ENCODE measurements around the gene SUMO3.

The SUMO3 gene

GRCh38 chr21:44837537-44837936, 19.7 kb upstream of the SUMO3 start:
- Histone ChIP-seq H3K36me3 (ENCODE audit: insufficient read depth, low read length) (no peaks in the 10 kb centered on the region), H3K9me2 (replicated peaks; ENCODE audit: low read depth, low read length) (no peaks in the 10 kb centered on the region), H3K9ac (ENCODE audit: low read depth, low read length, poor library complexity, severe bottlenecking) (no peak overlapping the region), H3K4me2 (ENCODE audit: low read depth, low read length, poor library complexity, severe bottlenecking) (no peak overlapping the region), H3F3A (ENCODE audit: low read depth) (no peaks in the 10 kb centered on the region), H3K9me3 (ENCODE audit: insufficient read depth, low read depth, low read length) (no peaks in the 10 kb centered on the region), H4K20me1 (ENCODE audit: insufficient read depth, low read length, poor library complexity, severe bottlenecking) (no peaks in the 10 kb centered on the region), H3K4me3 (ENCODE audit: low read length, poor library complexity, severe bottlenecking) (no peak overlapping the region), H3K79me2 (ENCODE audit: insufficient read depth, low read length) (no peaks in the 10 kb centered on the region), H3K4me1 (ENCODE audit: insufficient read depth, low read length, poor library complexity, severe bottlenecking) (no peaks in the 10 kb centered on the region), H3K27me3 (ENCODE audit: insufficient read depth, low read length, poor library complexity, severe bottlenecking) (no peaks in the 10 kb centered on the region), H2AFZ (ENCODE audit: low read length) (no peak overlapping the region)
- TF ChIP-seq EZH2phosphoT487 (IDR thresholded peaks at IDR 0.05; ENCODE audit: borderline replicate concordance) (no peak), CTCF (conservative IDR thresholded peaks at IDR 0.05; ENCODE audit: low read length) (no peak)

- no peaks in the 10 kb centered on the region for H3K36me3 ChIP-seq (ENCODE audit: insufficient read depth, low read length)
- no peaks in the 10 kb centered on the region for H3K4me1 ChIP-seq (ENCODE audit: insufficient read depth, low read length, poor library complexity, severe bottlenecking)
- no peaks in the 10 kb centered on the region for H3K9me2 ChIP-seq (replicated peaks; ENCODE audit: low read depth, low read length)
- H3K9ac ChIP-seq (ENCODE audit: low read depth, low read length, poor library complexity, severe bottlenecking), result no peak overlapping the region
- no peaks in the 10 kb centered on the region for H3K79me2 ChIP-seq (ENCODE audit: insufficient read depth, low read length)
- no peaks in the 10 kb centered on the region for H3F3A ChIP-seq (ENCODE audit: low read depth)
- H4K20me1 ChIP-seq (ENCODE audit: insufficient read depth, low read length, poor library complexity, severe bottlenecking), result no peaks in the 10 kb centered on the region
- no peak for TF ChIP-seq EZH2phosphoT487 (IDR thresholded peaks at IDR 0.05; ENCODE audit: borderline replicate concordance)
- TF ChIP-seq CTCF (conservative IDR thresholded peaks at IDR 0.05; ENCODE audit: low read length), result no peak
- H3K4me2 ChIP-seq (ENCODE audit: low read depth, low read length, poor library complexity, severe bottlenecking), result no peak overlapping the region
- no peaks in the 10 kb centered on the region for H3K27me3 ChIP-seq (ENCODE audit: insufficient read depth, low read length, poor library complexity, severe bottlenecking)
- H3K9me3 ChIP-seq (ENCODE audit: insufficient read depth, low read depth, low read length), result no peaks in the 10 kb centered on the region
- H2AFZ ChIP-seq (ENCODE audit: low read length), result no peak overlapping the region
- no peak overlapping the region for H3K4me3 ChIP-seq (ENCODE audit: low read length, poor library complexity, severe bottlenecking)
These were observed 19.0 kb upstream of the SUMO3 start for GRCh38 chr21:44836666-44837471.

- Histone ChIP-seq H2AFZ (ENCODE audit: low read length) (no peak overlapping the region), H3K4me1 (ENCODE audit: insufficient read depth, low read length, poor library complexity, severe bottlenecking) (no peaks in the 10 kb centered on the region), H3K9ac (ENCODE audit: low read depth, low read length, poor library complexity, severe bottlenecking) (no peak overlapping the region), H3K27me3 (ENCODE audit: insufficient read depth, low read length, poor library complexity, severe bottlenecking) (no peaks in the 10 kb centered on the region), H3K9me2 (replicated peaks; ENCODE audit: low read depth, low read length) (no peaks in the 10 kb centered on the region), H3K4me3 (ENCODE audit: low read length, poor library complexity, severe bottlenecking) (no peak overlapping the region), H4K20me1 (ENCODE audit: insufficient read depth, low read length, poor library complexity, severe bottlenecking) (no peaks in the 10 kb centered on the region), H3K79me2 (ENCODE audit: insufficient read depth, low read length) (no peaks in the 10 kb centered on the region), H3F3A (ENCODE audit: low read depth) (no peaks in the 10 kb centered on the region), H3K36me3 (ENCODE audit: insufficient read depth, low read length) (no peaks in the 10 kb centered on the region), H3K4me2 (ENCODE audit: low read depth, low read length, poor library complexity, severe bottlenecking) (no peak overlapping the region), H3K9me3 (ENCODE audit: insufficient read depth, low read depth, low read length) (no peaks in the 10 kb centered on the region)
- no peak for TF ChIP-seq CTCF (conservative IDR thresholded peaks at IDR 0.05; ENCODE audit: low read length)
- no peak for TF ChIP-seq EZH2phosphoT487 (IDR thresholded peaks at IDR 0.05; ENCODE audit: borderline replicate concordance)
These were observed 18.4 kb upstream of the SUMO3 start for GRCh38 chr21:44836349-44836665.

Measured in Loucy (cell line).